Activated CD4-positive, alpha-beta T cell treated with anti-CD3 and anti-CD28 coated beads, Interleukin-2, amount 50 U/mL, for 24 hours (primary cell): ENCODE data around the gene SCAF4.

Source experiments
- DNase-seq, 2 donors: peaks; one replicate each; pipeline ENCODE4 v3.0.0-alpha.2; 2020; ENCODE audit warnings: low read depth in 1 of 2, low spot score in 1 of 2

The SCAF4 gene

GRCh38 chr21:31714741-31715365 is 17.1 kb downstream of the SCAF4 start:
- DNase-seq = no peak

- DNase-seq = no peak
Observed at GRCh38 chr21:31713973-31714740, 17.8 kb downstream of the SCAF4 start.

GRCh38 chr21:31713115-31713514 is 18.8 kb downstream of the SCAF4 start:
- DNase-seq = no peak

- no peak for DNase-seq
Observed at GRCh38 chr21:31711745-31712285, 20.1 kb downstream of the SCAF4 start.

GRCh38 chr21:31711326-31711725 is 20.6 kb downstream of the SCAF4 start:
- DNase-seq = no peak

GRCh38 chr21:31710586-31710985 is 21.3 kb downstream of the SCAF4 start:
- no peak for DNase-seq

- DNase-seq = no peak
Observed at GRCh38 chr21:31708541-31708940, 23.4 kb downstream of the SCAF4 start.

- no peak for DNase-seq
Observed at GRCh38 chr21:31707499-31707898, 24.4 kb downstream of the SCAF4 start.

GRCh38 chr21:31706562-31706961 is 25.4 kb downstream of the SCAF4 start:
- DNase-seq = no peak

- no peak for DNase-seq
Observed at GRCh38 chr21:31700040-31700439, 31.9 kb downstream of the SCAF4 start.

- no peak for DNase-seq
Observed at GRCh38 chr21:31698461-31698860, 33.5 kb downstream of the SCAF4 start.

- DNase-seq = no peak
Observed at GRCh38 chr21:31696424-31696823, 35.5 kb downstream of the SCAF4 start.

- no peak for DNase-seq
Observed at GRCh38 chr21:31693222-31693621, 38.7 kb downstream of the SCAF4 start.

GRCh38 chr21:31688603-31689368 is 43.1 kb downstream of the SCAF4 start:
- DNase-seq = no peak

GRCh38 chr21:31687108-31687507 is 44.8 kb downstream of the SCAF4 start:
- DNase-seq = no peak

GRCh38 chr21:31686272-31686915 is 45.5 kb downstream of the SCAF4 start:
- DNase-seq = no peak

- no peak for DNase-seq
Observed at GRCh38 chr21:31684918-31685317, 47.0 kb downstream of the SCAF4 start.

GRCh38 chr21:31683029-31683428 is 48.9 kb downstream of the SCAF4 start:
- DNase-seq = no peak

GRCh38 chr21:31682620-31683019 is 49.3 kb downstream of the SCAF4 start:
- DNase-seq = no peak

GRCh38 chr21:31678478-31678877 is 53.4 kb downstream of the SCAF4 start:
- DNase-seq = no peak

GRCh38 chr21:31677047-31677446 is 54.9 kb downstream of the SCAF4 start:
- DNase-seq = no peak
